Peyer's patch (tissue), 4 donors: ENCODE data around the gene ERC1. TPM values are rescaled to one million over a fixed set of nuclear protein-coding genes. Genes with fewer than 3 reads are reported as not detected.

Experiments
- DNase-seq, 3 donors: peaks; one replicate each; pipeline ENCODE4 v3.0.0-alpha.2; 2017 to 2019
- H3K27ac ChIP-seq, 4 donors: fragments of 200-600 bp; sonication (generic); one replicate each; pipeline ENCODE4 v1.5.1; 2016 to 2019
- H3K27me3 ChIP-seq, 2 donors: fragments of 200-600 bp; sonication (generic); one replicate each; pipeline ENCODE4 v1.5.1; 2019
- H3K36me3 ChIP-seq, 3 donors: fragments of 200-600 bp; sonication (generic); one replicate each; pipeline ENCODE4 v1.5.1; 2016 to 2019
- H3K4me1 ChIP-seq, 4 donors: fragments of 200-600 bp; sonication (generic); one replicate each; pipeline ENCODE4 v1.5.1; 2016 to 2019
- H3K4me3 ChIP-seq, 4 donors: fragments of 200-600 bp; sonication (generic); 1 replicate in 3 of 4; 2 replicates in 1 of 4; pipeline ENCODE4 v1.5.1; 2016 to 2019; ENCODE audit warnings: mild to moderate bottlenecking in 1 of 4
- H3K9me3 ChIP-seq, 4 donors: fragments of 200-600 bp; sonication (generic); one replicate each; pipeline ENCODE4 v1.5.1; 2016 to 2019; ENCODE audit warnings: mild to moderate bottlenecking in 1 of 4
- CTCF ChIP-seq, 6 experiments: fragments of 450-650 bp in 4 of 6; fragments of 200-600 bp in 2 of 6; sonication (generic) in 1 of 6; IDR thresholded peaks; one replicate each; pipeline ENCODE4 v1.5.1; 2017 to 2019; ENCODE audit warnings: antibody characterized with exemption in 6 of 6, mild to moderate bottlenecking in 3 of 6, moderate library complexity in 1 of 6
- POLR2A ChIP-seq, 2 donors: fragments of 450-650 bp; IDR thresholded peaks; one replicate each; pipeline ENCODE4 v1.5.1; 2017; ENCODE audit warnings: antibody characterized with exemption in 2 of 2, mild to moderate bottlenecking in 2 of 2, moderate library complexity in 2 of 2
- total RNA-seq, 4 donors: library from RNA; depleted of rRNA; stranded (reverse); fragments of >200 nt; gene quantifications; one replicate each; pipeline ENCODE4 v1.1.0, GENCODE V29; 2016

The ERC1 gene
- total RNA-seq, result 100 to 1,000 TPM in 1 of 4 donors, 10 to 100 TPM in 3; 26.5 to 184 (median 31.7) TPM

- no peaks in the 10 kb centered on the region for H3K36me3 ChIP-seq
- no peaks in the 10 kb centered on the region for H3K27me3 ChIP-seq
- peak within 1 kb of the TSS; percentile 85 to 99 (median 98) for H3K4me3 ChIP-seq
- TF ChIP-seq POLR2A (IDR thresholded peaks at IDR 0.05) (peak in 1 of 2 donors; percentile 45), CTCF (IDR thresholded peaks at IDR 0.05) (peak in 1 of 6 experiments; percentile 6)
- peak; percentile 84 to 93 (median 93) for DNase-seq
- H3K9me3 ChIP-seq, result no peaks in the 10 kb centered on the region
- H3K4me1 ChIP-seq, result peaks cover 0 to 27% (median 5%) of the 10 kb centered on the region in 4 donors
- peak within 1 kb of the TSS; percentile 93 to 98 (median 96) for H3K27ac ChIP-seq
These were observed at the start of gene ERC1 for GRCh38 chr12:990661-991349. Gene ERC1 (plus strand): TSS chr12:991223. CDS start chr12:1027904, 36,681 bp downstream.

- H3K27ac ChIP-seq, result no peak overlapping the region
- TF ChIP-seq POLR2A (IDR thresholded peaks at IDR 0.05) (no peak), CTCF (IDR thresholded peaks at IDR 0.05) (no peak)
- H3K4me1 ChIP-seq, result peaks cover 0 to 3% (median 0%) of the 10 kb centered on the region in 4 donors
- peaks cover 0 to 25% (median 0%) of the 10 kb centered on the region in 3 donors for H3K36me3 ChIP-seq
- H3K9me3 ChIP-seq, result no peaks in the 10 kb centered on the region
- DNase-seq, result no peak
- H3K4me3 ChIP-seq, result no peak overlapping the region
- no peaks in the 10 kb centered on the region for H3K27me3 ChIP-seq
These were observed 48.0 kb upstream of the ERC1 start for GRCh38 chr12:943051-943450.

- no peak overlapping the region for H3K27ac ChIP-seq
- TF ChIP-seq CTCF (IDR thresholded peaks at IDR 0.05), result no peak
- no peak for TF ChIP-seq POLR2A (IDR thresholded peaks at IDR 0.05)
- H3K4me1 ChIP-seq, result peaks cover 0 to 9% (median 0%) of the 10 kb centered on the region in 4 donors
- DNase-seq, result no peak
- H3K27me3 ChIP-seq, result no peaks in the 10 kb centered on the region
- no peak overlapping the region for H3K4me3 ChIP-seq
- no peaks in the 10 kb centered on the region for H3K9me3 ChIP-seq
- H3K36me3 ChIP-seq, result peaks cover 0 to 16% (median 0%) of the 10 kb centered on the region in 3 donors
These were observed 46.8 kb upstream of the ERC1 start for GRCh38 chr12:944211-944610.

- no peak overlapping the region for H3K27ac ChIP-seq
- H3K4me3 ChIP-seq, result no peak overlapping the region
- H3K9me3 ChIP-seq, result no peaks in the 10 kb centered on the region
- H3K27me3 ChIP-seq, result no peaks in the 10 kb centered on the region
- H3K36me3 ChIP-seq, result peaks cover 0 to 4% (median 0%) of the 10 kb centered on the region in 3 donors
- no peak for DNase-seq
- H3K4me1 ChIP-seq, result peaks cover 0 to 9% (median 0%) of the 10 kb centered on the region in 4 donors
- TF ChIP-seq POLR2A (IDR thresholded peaks at IDR 0.05) (no peak), CTCF (IDR thresholded peaks at IDR 0.05) (no peak)
These were observed 44.8 kb upstream of the ERC1 start for GRCh38 chr12:946212-946611.

GRCh38 chr12:946631-947030 is 44.4 kb upstream of the ERC1 start:
- Histone ChIP-seq H3K4me1 (peaks cover 0 to 9% (median 0%) of the 10 kb centered on the region in 4 donors), H3K27me3 (no peaks in the 10 kb centered on the region), H3K36me3 (peaks cover 0 to 4% (median 0%) of the 10 kb centered on the region in 3 donors), H3K27ac (no peak overlapping the region), H3K9me3 (no peaks in the 10 kb centered on the region), H3K4me3 (no peak overlapping the region)
- DNase-seq, result no peak
- no peak for TF ChIP-seq POLR2A (IDR thresholded peaks at IDR 0.05)
- TF ChIP-seq CTCF (IDR thresholded peaks at IDR 0.05), result no peak
